AG09319 (cell line): Measurements from ENCODE around the gene CRNN.

Experiments used
- DNase-seq: peaks from one replicate; pipeline ENCODE4 v3.0.0-alpha.2; 2010; ENCODE audit warnings: low read depth; ENCODE audit errors: extremely low read depth
- TF ChIP-seq, protein P1 (sequence below): IDR thresholded peaks from 2 replicates; pipeline ENCODE4 v1.5.1; 2011; ENCODE audit warnings: low read depth, mild to moderate bottlenecking, inconsistent platforms, low read length, moderate library complexity

CRNN gene

DNA sequence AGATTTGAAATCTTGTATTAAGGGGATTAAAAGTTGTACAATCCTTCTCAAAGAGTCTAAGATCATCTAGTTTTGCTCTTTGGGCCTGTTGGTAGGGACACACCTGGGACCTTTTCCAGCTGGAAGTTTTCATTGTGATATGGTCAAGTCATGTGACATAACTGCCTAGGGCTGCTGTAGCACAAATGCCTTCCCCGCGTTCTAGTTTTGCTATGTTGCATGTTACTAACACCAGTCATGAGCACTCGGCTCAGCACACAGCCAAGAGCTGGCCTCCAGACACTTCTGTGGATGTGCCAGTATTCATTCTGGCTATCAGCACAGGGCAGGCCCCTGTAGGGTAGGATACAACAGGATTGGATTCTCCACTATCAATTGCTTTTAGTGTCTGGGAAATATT lies 39.6 kb downstream of the CRNN start:
- no peak for DNase-seq
- TF ChIP-seq, protein P1, sequence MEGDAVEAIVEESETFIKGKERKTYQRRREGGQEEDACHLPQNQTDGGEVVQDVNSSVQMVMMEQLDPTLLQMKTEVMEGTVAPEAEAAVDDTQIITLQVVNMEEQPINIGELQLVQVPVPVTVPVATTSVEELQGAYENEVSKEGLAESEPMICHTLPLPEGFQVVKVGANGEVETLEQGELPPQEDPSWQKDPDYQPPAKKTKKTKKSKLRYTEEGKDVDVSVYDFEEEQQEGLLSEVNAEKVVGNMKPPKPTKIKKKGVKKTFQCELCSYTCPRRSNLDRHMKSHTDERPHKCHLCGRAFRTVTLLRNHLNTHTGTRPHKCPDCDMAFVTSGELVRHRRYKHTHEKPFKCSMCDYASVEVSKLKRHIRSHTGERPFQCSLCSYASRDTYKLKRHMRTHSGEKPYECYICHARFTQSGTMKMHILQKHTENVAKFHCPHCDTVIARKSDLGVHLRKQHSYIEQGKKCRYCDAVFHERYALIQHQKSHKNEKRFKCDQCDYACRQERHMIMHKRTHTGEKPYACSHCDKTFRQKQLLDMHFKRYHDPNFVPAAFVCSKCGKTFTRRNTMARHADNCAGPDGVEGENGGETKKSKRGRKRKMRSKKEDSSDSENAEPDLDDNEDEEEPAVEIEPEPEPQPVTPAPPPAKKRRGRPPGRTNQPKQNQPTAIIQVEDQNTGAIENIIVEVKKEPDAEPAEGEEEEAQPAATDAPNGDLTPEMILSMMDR = no peak

DNA sequence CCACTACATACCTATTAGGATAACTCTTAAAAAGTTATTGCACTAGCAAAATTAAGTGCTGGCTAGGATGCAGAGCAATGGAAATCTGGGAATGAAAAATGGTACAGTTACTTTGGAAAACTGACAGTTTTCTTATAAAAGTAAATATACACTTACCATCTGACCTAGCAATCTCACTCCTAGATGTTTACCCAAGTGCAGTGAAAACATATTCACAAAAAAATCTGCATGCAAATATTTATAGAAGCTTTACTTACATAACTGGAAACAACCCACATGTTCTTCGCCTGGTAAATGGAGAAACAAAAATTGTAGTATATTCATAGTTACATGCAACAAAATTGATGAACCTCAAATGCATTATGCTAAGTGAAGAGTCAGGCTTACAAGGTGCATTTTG lies 41.4 kb downstream of the CRNN start:
- no peak for DNase-seq
- TF ChIP-seq, protein P1 = no peak

DNA sequence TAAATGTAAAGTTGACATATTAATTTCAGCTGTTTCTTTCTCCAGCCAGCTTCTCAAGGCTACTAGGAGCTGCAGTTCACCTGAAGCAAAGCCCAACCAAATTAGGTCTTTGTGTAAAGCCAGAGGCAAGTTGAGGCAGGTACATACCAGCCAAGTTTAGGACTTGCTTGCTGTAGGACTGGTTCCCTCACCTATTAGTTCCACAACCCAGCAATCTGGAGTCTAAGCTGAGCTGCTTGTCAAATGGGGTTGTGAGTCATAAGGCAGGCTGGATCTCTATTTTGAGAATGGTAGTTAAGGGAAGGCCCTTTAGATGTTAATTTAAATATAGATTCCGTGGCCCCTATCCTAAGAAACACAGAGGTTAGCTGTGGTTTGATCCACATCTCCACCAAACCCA lies 46.6 kb downstream of the CRNN start:
- TF ChIP-seq, protein P1 = no peak
- no peak for DNase-seq

DNA sequence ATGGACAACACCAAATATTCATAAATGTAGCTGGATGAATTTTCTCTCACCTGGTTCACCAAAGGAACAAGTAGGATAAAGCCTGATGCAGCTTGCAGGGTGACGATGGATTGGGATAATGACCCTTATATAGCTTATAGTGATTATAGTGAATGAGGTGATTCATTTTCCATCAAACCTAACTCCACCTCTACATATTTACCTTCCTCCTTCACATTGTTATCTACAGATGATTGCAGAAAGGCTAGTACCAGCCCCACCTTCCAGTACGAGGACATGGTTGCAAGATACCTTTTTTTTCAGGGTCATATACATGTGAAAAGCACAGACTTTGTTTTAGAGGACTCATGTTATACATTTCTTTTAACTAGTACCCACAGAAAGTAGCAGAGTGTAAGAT lies 54.2 kb downstream of the CRNN start, which contains the start of gene FLG2:
Gene FLG2 (minus strand): TSS at position 101 of the 400 bp plus-strand sequence. CDS start 1,122 bp downstream, outside the sequence.
- TF ChIP-seq, protein P1 = no peak
- no peak for DNase-seq
